NCI-H2107 treated with DMSO at 0.1 percent for 48 hours (cell line): ENCODE data around the gene CAMK2B.

Experiments used
- DNase-seq: peaks from one replicate; lab custom pipeline; 2025; ENCODE audit not compliant: unreplicated experiment; lab: John Stamatoyannopoulos, UW

CAMK2B gene

GRCh38 chr7:44330331-44330730 lies 4.9 kb upstream of the CAMK2B start:
- no peak for DNase-seq

GRCh38 chr7:44329888-44330287 lies 4.5 kb upstream of the CAMK2B start:
- no peak for DNase-seq

DNA sequence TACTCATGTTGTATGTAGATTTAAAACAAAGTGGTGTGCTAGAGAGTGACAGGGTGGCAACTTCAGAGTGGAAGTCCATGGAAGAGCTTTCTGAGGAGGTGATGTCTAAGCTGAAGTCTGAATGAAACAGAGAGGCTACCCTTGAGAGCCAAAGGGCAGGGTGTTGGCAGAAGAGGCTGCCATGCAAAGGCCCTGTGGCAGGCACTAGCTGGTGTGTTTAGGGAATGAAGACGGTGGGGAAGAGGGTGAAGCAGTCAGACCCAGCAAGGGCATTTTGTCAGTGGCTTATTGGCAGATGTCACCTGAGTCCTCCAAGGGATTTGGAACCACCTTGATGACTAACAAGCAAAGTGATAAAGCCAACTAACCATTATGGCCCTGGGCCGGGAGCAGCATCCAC lies 3.7 kb upstream of the CAMK2B start:
- DNase-seq, result no peak

GRCh38 chr7:44327981-44328380 lies 2.6 kb upstream of the CAMK2B start:
- no peak for DNase-seq

- no peak for DNase-seq
These were observed 1.1 kb upstream of the CAMK2B start for GRCh38 chr7:44326261-44327125.

DNA sequence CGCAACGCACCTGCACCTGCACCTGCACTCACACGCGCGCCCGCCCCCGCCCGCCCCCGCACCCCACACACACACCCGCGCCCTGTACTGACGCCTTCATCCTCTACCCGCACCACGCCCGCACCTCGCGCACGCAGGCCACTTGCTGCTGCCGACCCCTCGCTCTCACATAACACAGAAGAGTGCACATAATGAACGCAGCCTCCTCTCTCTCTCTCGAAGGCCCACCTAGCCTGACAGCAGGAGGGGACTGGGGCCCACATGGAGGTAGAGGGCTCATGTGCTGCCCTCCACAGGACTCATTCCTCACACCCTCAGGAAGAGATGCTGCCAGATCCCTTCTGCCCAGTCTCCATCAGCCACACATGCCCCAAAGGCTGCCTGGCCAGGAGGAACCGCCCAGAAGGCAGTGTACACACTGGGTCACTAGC lies 432 bp upstream of the CAMK2B start:
- DNase-seq, result peak; percentile 22

GRCh38 chr7:44324481-44325200 lies 753 bp downstream of the CAMK2B start:
- no peak for DNase-seq

GRCh38 chr7:44324204-44324480 lies 1.3 kb downstream of the CAMK2B start:
- no peak for DNase-seq

GRCh38 chr7:44323381-44324203 lies 1.8 kb downstream of the CAMK2B start:
- DNase-seq, result no peak

GRCh38 chr7:44322631-44323363 lies 2.6 kb downstream of the CAMK2B start:
- no peak for DNase-seq

DNA sequence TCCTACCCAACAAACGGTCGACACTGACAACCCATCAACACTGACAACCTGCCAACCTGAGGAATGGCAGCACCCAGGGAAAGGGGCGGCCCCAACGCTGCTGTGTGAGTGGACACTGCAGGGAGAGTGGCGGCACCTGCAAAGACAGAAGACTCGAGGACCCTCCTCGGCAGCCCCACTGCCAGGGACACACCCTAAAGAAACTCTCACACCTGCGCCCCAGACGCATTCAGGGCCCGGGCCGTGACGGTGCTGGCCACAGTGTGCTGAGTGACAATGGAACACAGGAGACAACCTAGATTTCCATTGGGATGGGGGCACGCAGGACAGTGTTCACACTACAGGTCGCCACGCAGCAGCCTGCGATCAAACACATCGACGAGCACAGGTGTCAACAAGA lies 3.6 kb downstream of the CAMK2B start:
- no peak for DNase-seq

DNA sequence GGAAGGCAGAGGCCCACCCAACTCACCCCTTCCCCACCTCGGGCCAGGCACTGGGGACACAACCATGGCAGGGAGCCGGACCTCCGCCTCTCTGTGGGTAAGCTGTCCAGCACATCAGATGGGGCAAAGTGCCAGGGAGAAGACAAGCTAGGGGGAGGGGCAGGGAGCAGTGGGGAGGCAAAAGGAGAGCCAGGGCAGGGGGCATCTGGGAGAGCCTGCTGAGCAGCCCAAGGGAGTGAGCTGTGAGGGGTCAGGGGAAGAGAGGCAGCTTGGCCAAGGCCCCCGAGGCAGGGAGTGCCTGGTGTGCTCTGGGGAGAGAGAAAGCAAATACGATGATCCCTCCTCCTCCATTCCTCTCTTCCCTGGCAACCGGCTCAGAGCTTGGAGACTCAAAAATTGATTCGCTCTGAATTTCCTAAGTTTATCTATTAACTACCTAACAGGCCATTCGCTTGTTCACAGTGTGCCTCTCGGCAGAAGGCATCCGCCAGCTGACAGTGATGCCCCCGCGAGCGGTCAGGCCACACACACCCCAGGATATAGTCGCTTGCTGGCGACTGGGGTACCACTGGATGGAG lies 4.5 kb downstream of the CAMK2B start:
- no peak for DNase-seq

GRCh38 chr7:44320141-44320540 lies 5.3 kb downstream of the CAMK2B start:
- DNase-seq, result no peak

GRCh38 chr7:44318332-44318731 lies 7.1 kb downstream of the CAMK2B start:
- no peak for DNase-seq

GRCh38 chr7:44315301-44315903 lies 10.0 kb downstream of the CAMK2B start:
- DNase-seq, result no peak

GRCh38 chr7:44313621-44314031 lies 11.8 kb downstream of the CAMK2B start:
- no peak for DNase-seq

GRCh38 chr7:44313016-44313415 lies 12.4 kb downstream of the CAMK2B start:
- DNase-seq, result no peak

DNA sequence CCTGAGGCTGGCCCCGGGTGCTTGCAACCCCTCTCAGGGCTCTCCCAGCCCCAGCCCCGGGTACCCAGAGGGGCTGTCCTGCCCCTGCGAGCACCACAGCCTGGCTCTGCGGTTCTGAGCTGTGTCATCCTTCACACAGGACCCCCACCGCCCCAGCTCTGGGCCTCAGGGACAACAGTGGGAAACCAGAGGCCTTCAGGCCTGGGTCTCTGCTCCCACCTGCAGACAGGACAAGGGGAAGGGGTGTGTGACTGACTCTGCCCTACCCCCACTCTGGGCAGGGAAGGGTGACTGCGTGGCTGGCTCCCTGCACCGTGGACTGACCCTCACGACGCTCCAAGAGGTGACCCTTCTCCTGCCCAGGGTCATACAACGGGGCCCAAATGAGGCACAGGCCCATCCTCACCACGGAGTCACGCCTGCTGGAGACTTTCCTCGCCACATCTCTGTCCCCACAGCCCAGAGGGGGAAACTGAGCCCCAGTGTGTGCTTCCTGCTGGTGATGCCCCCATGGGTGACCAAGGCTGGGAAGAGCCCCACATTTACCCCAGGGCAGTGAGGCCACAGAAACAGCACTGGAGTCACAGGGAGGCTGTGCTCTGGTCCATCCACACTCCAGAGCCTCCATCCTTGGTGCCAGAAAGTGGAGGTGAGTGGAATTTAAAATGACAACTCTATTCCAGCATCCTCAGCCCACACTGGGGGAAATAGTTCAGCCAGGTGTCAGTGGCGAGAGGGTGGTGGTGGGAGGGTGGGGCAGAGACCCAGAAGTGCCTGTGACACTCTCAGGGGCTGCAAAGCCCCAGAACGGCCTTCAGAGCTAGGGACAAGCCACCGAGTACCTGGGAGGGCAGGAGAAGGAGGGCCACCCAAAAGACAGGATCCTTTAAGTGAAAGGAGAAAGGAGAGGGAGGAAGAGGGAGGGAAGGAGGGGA lies 13.6 kb downstream of the CAMK2B start:
- no peak for DNase-seq

DNA sequence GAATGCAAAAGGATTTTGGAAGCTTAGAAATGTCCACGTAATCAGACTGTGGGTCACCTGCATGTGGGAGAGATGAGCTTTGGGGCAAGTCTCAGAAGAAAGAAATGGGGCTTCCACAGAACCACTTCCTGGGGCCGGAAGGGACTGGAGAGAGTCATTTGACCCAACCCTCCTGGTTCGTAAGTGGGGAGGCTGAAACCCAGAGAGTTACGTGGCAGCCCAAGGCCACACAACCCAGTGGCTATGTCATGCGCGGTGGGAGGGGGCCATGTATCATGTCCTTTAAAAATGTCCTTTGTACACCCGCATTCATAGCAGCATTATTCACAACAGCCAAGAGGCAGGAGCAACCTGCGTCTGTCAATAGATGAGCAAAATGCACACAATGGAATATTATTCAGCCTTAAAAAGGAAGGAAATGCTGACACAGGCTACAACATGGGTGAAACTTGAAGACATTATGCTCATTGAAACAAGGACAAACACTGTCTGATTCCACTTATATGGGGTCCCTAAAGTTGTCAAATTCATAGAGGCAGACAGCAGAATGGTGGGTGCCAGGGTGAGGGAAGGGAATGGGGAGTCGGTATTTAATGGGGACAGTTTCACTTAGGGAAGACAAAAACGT lies 15.1 kb downstream of the CAMK2B start:
- no peak for DNase-seq
